ENCODE results near the gene SERGEF.

DNA sequence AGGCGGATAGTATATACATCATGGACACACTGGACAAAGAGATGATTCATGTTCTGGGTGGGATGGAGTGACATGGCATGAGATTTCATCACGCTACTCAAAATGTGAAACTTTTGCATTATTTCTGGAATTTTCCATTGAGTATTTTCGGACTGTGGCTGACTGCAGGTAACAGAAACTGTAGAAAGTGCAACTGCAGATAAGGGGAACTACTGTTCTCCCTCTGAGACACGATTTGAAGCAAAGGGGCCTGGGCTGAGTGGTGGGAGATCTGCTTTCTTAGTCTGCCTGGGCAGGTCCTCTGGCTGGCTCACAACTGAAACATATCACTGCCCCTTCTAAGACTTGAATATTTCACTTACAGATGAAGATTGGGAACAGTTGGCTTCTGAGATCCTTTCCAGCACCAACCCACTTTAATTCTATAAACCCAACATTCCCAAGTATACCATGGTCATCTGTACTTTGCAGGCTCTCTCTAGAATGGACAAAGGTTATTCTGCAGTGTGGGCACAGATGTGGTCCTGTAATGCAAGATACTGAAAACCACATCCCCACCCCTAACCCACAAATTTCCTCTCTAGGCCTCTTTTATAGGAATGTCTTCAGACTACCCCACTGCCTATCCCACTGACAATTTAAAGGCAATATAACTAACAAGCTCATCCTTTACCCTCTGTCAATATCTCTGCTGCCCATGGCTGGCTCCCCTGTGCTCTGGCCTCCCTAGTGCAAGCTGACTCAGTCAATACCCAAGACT lies 157.1 kb downstream of the SERGEF start:
- no peak for TF ChIP-seq POLR2A (IDR thresholded peaks at IDR 0.05)
- TF ChIP-seq, protein P1, sequence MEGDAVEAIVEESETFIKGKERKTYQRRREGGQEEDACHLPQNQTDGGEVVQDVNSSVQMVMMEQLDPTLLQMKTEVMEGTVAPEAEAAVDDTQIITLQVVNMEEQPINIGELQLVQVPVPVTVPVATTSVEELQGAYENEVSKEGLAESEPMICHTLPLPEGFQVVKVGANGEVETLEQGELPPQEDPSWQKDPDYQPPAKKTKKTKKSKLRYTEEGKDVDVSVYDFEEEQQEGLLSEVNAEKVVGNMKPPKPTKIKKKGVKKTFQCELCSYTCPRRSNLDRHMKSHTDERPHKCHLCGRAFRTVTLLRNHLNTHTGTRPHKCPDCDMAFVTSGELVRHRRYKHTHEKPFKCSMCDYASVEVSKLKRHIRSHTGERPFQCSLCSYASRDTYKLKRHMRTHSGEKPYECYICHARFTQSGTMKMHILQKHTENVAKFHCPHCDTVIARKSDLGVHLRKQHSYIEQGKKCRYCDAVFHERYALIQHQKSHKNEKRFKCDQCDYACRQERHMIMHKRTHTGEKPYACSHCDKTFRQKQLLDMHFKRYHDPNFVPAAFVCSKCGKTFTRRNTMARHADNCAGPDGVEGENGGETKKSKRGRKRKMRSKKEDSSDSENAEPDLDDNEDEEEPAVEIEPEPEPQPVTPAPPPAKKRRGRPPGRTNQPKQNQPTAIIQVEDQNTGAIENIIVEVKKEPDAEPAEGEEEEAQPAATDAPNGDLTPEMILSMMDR (IDR thresholded peaks at IDR 0.05 in 4 of 5, conservative IDR thresholded peaks at IDR 0.05 in 1 of 5): no peak
